Measurements from ENCODE around the gene CHST11.

The CHST11 gene

DNA sequence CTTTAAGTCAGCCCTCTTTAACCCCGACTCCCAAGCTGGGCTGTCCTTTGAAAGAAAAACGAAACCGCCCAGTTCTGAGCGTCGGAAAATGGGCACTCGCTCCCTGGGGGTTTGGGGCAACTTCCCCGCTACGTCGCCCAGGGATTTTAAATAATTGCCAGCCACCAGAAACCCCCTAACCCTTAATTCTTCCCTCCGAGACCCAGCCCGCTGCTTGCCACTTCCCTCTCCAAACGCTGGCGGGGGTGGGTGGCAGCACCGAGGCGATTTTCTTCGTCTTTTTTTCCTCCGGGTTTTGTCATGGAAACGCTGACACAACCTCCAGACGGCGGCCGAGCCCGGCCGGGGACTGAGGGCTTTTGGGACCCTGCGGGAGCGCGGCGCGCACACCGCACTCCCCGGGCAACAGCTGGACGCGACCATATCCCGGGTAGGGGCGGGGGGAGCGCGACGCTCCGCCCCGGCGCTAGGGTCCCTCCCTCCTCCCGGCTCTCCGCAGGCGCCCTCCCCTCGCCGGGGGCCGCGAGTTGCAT, at the start of gene CHST11:
Gene CHST11, plus strand, starts transcription at position 532 of the 533 bp plus-strand sequence.
- peak; percentile 91 for DNase-seq (ENCODE audit: low read depth)

DNA sequence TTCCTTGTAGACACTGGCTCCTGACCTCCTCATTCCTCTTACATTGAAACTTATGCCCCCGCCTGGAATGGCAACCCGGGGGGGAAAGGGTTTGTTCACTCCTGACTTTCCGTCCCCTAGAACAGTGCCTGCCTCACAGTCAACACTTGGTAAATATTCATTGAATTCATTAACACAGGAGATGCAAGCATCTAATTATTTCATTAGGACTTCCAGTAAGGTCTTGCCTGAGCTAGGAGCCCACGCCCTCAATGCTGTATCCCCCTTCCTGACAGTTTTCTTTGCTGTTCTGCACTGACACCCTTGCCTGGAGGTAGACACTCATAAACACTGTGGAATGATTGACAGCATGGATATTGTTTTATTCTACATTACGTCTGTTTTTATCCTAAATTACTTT, 49.3 kb upstream of the CHST11 start:
- DNase-seq (ENCODE audit: low read depth) = no peak

DNA sequence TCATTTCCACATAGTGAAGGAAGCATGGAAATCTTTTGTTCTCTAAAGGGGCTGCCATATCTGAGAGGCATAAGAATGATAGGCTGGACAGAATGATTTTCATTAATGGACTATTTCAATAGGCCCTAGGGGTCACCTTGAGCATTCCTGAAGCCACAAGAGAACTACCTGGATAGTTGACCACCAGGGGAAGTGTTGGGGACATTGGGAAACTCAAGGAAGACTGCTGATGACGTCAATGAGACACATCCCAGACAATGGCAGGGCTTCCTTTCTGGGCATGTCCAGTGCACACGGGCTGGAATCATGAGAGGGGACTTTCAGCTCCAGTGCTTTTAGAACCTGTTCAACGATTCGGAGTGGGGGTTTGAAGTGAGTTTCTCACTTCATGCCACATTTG, 48.8 kb upstream of the CHST11 start:
- DNase-seq (ENCODE audit: low read depth) = no peak

- DNase-seq (ENCODE audit: low read depth) = no peak
Observed at GRCh38 chr12:104410326-104410725, 46.4 kb upstream of the CHST11 start.

GRCh38 chr12:104410786-104411185, 46.0 kb upstream of the CHST11 start:
- no peak for DNase-seq (ENCODE audit: low read depth)

GRCh38 chr12:104411826-104412641, 44.7 kb upstream of the CHST11 start:
- DNase-seq (ENCODE audit: low read depth) = no peak

DNA sequence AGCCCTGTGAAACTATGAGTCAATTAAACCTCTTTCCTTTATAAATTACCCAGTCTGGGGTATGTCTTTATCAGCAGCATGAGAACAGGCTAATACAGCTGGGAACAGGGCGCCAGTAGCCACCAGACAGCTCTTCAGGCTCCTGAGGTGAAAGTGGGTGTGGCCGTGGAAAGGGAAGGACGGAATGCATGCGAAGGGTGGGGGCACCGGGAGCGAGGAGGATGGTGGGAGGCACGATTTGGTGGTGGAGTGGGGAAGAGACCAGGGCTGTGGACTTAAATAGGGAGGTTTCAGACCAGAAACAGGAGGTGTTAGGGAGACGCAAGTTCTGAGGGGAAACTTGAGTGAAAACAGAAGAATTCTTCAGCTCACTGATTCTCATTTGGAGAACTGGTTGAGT, 44.1 kb upstream of the CHST11 start:
- no peak for DNase-seq (ENCODE audit: low read depth)

DNA sequence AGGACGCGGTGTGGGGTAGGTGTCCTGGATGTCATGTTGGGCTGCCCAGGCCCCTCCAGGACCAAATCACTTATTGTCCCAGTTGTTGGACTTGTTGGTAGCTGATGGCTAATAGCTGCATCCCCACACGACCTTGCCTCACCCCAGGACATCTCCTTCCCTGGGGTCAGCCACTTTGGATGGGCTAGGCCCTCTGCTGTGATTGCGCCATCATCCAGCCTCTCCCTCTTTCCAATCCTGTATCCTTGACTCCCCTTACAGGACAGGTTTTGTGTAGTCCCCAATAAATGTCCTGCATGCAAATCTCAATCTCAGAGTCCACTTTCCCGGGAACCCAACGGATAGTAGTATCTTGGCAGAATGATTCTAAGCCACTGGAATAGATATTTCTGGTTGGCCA, 43.4 kb upstream of the CHST11 start:
- DNase-seq (ENCODE audit: low read depth) = no peak

DNA sequence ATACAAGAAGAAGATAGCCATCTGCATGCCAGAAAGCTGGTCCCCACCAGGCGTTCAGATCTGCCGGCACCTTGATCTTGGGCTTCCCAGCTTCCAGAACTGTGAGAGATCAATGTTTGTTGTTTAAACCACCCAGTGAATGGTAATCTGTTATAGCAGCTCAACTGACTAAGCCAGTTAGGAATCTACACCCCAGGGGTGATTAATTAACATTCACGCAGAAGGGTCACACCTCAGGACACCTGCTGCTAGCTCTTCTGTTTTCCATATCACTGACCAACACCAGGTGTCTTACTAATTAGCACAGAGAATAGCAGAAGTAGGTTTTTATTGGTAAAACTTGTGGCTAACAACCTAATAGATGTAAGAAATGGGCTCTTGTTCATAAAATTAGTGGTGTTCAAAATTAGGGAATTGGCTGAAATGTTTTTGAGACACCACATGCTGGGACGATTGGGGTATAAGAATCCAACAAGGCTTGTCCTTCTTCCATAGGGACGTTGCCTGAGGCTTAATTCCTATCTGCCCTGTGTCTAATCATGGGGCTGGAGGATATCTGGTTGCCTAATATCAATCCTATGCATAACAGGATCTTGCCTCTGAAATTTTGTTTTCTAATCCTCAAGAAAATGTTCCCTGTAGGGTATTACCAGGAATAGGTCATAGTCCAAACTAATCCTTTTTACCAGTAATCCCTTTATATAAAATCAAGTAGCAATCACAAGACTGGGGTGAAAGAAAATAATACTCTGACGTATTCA, 42.0 kb upstream of the CHST11 start:
- no peak for DNase-seq (ENCODE audit: low read depth)

- DNase-seq (ENCODE audit: low read depth) = no peak
Observed at GRCh38 chr12:104415342-104415980, 41.3 kb upstream of the CHST11 start.

- DNase-seq (ENCODE audit: low read depth) = no peak
Observed at GRCh38 chr12:104416136-104416535, 40.6 kb upstream of the CHST11 start.

DNA sequence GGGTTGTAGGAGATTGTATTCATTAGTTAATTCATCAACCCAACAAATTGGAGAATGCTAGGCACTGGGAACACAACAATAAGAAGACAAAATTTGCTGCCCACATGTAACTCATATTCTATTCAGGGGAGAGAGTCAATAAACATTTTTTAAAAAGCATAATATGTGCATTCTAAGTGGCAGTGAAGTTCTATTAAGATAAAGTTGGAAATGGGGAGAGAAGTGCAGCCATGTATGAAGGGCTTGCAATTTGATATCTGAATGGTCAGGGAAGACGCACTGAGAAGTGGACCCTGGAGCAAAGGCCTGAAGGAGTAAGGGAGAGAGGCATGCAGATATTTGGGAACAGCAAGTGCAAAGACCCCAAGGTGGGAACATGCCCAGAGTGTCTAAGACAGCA, 40.2 kb upstream of the CHST11 start:
- DNase-seq (ENCODE audit: low read depth) = no peak

- DNase-seq (ENCODE audit: low read depth) = no peak
Observed at GRCh38 chr12:104419717-104420116, 37.0 kb upstream of the CHST11 start.

- no peak for DNase-seq (ENCODE audit: low read depth)
Observed at GRCh38 chr12:104420868-104421267, 35.9 kb upstream of the CHST11 start.

DNA sequence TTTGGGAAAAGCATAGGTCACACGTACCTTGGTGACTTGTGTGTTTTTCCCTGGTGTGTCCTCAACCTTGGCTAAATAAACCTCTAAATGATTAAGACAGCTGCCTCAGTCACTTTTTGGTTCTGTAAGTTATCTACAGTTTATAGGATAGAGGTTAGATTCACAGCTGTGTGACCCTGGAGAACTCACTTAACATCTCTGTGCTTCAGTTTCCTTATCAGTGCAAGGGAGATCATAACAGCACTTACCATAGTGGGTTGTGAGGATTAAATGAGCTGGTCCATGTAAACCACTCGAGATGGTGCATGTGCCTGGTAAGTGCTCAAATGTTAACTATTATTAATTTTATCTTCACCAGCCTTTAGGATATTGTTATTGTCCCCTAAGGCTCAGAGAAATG, 35.4 kb upstream of the CHST11 start:
- no peak for DNase-seq (ENCODE audit: low read depth)

DNA sequence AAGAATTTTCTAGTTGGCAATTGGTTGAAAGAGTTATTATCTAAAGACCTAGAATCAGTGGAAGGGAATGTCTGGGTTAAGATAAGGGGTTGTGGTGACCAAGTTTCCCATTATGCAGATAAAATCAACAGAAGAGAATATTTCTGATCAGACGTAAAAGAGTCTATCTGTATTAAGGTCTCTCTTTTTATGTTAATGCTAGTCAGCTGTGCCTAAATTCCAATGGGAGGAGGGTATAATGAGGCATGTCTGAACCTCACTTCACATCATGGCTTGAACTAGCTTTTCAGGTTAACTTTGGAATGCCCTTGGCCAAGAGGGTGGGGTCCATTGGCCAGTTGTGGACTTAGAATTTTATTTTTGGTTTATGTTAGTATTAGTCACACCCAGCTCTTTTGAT, 34.3 kb upstream of the CHST11 start:
- DNase-seq (ENCODE audit: low read depth) = no peak

GRCh38 chr12:104423273-104423672, 33.5 kb upstream of the CHST11 start:
- DNase-seq (ENCODE audit: low read depth) = no peak

DNA sequence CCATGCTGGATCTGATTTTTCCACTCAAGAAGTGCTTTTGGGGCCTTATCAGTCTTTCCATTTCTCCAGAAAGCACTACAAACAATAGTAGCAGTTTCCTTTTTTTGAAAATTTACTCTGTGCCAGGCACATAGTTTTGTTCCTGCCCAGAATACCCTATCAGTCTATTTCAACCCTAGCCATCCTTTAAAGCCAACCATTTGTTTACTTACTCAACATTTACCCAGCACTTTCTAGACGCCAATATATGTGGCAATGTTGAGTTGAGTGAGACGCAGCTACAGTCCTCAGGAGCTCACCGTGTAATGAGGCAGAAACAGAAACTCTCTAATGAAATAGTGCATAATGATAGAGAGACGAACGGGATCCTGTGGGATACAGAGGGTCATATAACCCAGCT, 32.9 kb upstream of the CHST11 start:
- DNase-seq (ENCODE audit: low read depth) = no peak

- no peak for DNase-seq (ENCODE audit: low read depth)
Observed at GRCh38 chr12:104424955-104425354, 31.8 kb upstream of the CHST11 start.

DNA sequence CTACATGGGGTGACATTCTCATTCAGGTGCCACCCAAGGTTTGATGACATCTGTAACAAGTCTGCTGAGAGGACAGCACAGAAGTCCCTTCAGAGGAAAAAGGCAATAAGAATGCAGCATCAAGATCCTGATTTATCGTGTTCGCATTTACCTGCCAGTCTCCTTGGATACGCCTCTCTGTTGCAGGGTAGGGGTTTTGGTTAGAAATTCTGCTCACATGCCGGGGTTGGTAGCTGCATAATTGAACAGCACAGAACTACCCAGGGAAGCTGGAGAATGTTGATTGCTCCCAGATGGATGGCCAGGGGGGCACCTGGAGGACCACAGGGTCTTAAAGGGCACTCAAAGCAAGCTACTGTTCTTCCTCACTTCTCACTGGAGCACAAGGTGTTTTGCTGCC, 31.1 kb upstream of the CHST11 start:
- DNase-seq (ENCODE audit: low read depth) = no peak

GRCh38 chr12:104426926-104427546, 29.7 kb upstream of the CHST11 start:
- DNase-seq (ENCODE audit: low read depth) = peak; percentile 27

- DNase-seq (ENCODE audit: low read depth) = no peak
Observed at GRCh38 chr12:104427547-104427938, 29.2 kb upstream of the CHST11 start.

Measured in fibroblast of gingiva (primary cell).